Stimulated activated CD8-positive, alpha-beta memory T cell treated with anti-CD3 and anti-CD28 coated beads, Interleukin-15, amount 100 ng/mL, for 1 hour (primary cell): Measurements from ENCODE around the gene NKX1-1.

Source experiments
- DNase-seq: peaks from one replicate; pipeline ENCODE4 v3.0.0-alpha.2; 2020; ENCODE audit warnings: low read depth

The NKX1-1 gene

GRCh38 chr4:1385373-1386340 lies 20.6 kb downstream of the NKX1-1 start:
- DNase-seq: no peak

DNA sequence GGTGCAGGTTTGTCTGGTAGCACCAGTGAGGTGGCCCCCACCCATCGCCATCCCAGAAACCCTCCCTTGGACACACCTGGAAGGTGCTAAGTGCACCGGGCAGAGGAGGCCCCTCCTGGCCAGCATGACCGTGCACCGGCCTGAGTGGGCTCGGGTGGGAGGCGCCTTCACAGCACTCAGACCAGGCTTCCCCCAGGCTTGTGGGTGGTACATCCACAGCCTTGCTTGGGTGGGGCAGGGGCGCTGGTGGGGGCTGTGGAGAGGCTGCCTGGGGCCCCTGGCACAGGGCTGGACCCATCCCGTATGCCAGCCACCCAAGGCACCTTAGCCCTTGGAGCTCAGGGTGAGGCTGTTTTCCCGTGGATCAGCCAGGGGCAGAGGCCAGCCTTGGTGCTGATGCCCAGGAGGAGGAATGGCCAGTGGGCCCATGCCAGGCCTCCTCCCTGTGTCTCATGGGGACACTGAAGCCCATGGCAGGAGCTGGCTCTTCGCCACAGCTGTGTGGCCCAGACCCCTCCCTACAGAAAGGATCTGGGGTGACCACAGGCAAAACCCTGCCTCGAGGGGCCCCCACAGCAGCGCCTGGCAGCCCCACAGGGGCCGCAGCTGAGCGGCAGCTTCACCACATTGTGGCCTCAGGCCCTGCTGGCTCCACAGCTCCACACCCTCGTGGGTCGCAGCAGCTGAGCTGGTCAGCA lies 21.4 kb downstream of the NKX1-1 start:
- no peak for DNase-seq

- no peak for DNase-seq
Observed at GRCh38 chr4:1383728-1384591, 22.3 kb downstream of the NKX1-1 start.

DNA sequence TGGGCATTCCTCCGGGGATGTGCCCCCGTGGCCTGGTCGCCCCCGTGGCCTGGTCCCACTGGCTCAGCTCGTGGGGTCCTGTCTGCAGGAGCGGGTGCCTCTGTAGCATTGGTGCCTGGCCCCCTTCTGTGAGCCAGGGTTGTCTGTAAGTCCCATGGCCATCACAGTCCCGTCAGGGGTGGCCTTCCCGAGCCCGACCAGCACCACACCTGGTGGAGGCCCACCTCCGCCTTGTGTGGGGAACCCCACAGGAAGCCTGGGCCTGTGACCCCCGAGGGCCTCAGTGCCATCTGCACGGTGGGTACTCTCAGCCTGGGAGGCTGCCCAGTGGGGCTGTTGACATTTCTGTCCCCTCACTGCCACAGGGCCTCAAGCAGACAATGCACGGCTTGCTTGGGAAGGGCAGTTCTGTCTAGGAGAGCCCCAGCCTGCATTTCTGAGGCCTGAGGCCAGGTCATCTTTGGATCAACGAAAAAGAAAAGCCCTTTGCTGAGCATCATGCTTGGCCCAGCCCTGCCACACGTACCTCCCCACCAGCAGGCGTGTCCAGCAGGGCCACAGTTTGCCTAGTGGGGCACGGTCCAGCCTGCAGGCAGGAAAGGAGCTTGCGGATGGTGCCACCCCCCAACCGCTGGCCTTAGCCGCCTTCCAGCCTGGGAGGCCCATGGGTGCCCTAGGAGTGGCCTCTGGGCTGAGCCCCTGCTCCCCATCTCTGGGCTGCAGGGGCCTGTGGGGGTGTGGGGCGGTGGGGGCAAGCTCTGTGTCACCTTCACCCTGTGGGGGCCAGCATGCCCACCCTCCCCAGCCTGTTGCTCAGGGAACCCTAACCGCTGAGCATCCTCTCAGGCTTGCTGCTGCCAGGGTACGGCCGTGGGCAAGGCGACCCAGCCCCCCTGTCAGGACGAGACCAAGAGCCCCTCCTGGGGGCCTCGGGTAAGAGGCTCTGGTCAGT lies 23.2 kb downstream of the NKX1-1 start:
- no peak for DNase-seq

GRCh38 chr4:1381944-1382541 lies 24.2 kb downstream of the NKX1-1 start:
- DNase-seq: no peak

DNA sequence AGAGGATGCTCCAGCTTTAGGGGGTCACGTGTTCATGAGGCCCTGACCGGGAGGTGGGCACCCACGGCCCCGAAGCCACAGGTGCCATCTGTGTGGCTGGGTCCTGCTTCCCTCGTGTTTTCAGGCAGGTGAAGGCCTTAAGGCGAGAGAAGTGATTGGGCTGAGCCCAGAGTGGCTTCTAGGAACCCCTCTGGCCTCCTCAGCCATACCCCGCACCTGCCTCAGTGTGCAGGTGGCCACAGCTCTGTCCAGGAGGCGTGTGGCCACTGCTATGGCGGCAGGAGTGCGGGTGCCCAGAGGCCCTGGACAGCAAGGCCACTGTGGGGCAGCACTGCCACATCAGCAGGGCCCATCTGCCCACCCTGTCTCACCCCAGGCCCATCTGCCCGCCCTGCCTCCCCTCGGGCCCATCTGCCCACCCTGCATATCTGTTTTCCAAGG lies 25.0 kb downstream of the NKX1-1 start:
- DNase-seq: no peak

- no peak for DNase-seq
Observed at GRCh38 chr4:1380368-1381151, 25.7 kb downstream of the NKX1-1 start.

DNA sequence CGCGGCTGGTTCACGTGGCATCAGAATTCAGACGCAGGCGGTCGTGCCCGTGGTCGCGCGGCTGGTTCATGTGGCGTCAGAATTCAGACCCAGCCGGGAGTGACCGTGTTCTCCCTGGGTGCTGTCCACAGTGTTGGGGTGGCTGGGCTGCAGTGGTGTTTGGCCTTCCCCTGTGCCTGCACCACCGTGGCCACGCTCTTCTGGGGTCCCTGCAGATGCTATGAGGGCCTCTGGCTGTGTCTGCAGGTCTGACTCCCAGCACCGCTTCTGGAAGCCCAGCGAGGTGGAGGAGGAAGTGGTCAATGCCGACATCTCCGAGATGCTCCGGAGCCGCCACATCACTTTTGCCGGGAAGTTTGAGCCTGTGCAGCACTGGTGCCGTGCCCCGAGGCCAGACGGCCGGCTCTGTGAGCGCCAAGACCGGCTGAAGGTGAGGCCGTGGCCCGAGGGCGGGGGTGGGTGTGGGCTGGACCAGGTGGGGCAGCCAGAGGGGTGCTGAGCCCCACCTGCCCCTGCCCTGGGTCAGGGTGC lies 26.4 kb downstream of the NKX1-1 start:
- no peak for DNase-seq

DNA sequence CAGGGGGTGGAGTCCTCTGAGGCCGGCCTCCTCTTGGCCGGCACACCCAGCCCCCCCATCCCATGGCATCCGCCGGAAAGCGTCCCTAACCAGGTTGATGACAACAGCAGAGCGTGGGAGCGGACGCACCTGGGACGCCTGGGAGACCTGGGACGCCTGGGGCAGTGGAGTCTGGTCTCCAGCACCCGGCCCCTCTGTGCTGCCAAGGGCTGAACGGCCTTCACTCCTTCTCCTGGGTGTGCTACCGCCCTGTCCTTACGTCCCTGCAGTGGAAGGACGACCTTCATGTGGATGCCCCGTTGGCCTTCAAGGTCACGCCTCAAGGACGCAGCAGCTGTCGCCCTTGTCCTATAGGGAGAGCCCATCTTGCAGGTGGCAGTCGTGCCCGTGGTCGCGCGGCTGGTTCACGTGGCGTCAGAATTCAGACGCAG lies 26.9 kb downstream of the NKX1-1 start:
- DNase-seq: no peak

DNA sequence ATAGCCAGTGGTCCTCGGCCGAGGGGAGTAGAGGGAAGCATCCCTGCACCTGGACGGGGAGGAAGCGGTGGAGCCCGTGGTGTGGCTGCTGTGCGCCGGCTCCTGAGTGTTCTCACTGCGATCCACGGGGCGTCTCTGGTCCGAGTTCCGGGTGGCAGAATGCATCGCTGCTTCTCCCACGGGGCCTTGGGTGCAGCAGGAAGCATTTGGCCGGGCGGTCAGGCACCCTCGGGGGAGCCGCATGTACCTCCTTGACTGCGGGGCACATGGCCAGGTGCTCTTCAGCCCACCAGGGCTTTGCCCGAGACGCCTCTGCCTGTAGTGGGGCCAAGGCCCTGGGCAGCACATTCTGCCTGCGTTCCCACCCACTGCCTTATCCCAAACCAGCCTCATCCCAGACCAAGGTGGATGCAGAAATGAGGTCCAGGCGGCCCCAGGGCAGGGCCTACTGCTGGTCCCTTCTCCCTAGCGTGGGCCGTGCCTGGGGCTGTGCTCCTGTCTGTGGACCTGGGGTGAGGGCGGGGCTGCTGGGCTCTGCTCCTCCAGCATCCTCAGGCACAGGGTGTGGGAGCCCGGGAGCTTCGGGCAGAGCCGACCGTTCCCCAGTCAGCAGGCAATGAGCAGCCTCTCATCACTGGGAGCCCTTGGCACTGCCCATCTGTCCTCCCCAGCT lies 27.5 kb downstream of the NKX1-1 start:
- DNase-seq: no peak

- DNase-seq: no peak
Observed at GRCh38 chr4:1377606-1378261, 28.5 kb downstream of the NKX1-1 start.

- DNase-seq: no peak
Observed at GRCh38 chr4:1376841-1377605, 29.2 kb downstream of the NKX1-1 start.

- no peak for DNase-seq
Observed at GRCh38 chr4:1376391-1376840, 29.8 kb downstream of the NKX1-1 start.

GRCh38 chr4:1375761-1376322 lies 30.4 kb downstream of the NKX1-1 start:
- no peak for DNase-seq

DNA sequence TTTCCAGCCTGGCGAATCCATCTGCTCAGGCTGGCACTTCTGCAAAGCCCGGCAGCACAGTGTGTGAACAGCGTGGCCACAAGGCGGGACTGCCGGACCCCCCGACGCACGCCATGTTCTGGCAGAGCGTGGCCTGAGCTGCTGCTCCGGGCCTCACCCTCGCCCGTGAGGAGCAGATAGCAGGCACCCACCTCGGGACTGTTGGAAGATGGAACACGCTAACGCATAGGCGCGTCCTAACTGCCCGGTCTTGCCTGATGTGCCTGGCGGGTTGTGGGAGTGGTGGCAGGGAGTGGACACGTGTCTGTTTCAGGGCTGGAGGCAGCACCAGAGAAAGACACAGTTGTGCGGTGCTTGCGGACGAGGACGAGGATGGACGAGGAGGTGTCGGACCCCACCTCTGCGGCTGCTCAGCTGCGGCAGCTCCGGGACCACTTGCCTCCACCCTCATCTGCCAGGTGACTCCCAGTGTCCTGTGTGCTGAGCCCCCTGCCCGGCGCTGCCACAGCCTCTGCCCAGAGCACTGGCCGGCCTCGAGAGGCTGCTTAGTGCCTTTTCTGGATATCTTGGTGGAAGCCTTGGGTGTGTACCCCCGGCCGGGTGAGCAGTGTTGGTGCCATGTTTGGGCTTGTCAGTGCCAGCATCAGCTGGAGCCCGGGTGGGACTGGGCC lies 31.1 kb downstream of the NKX1-1 start:
- no peak for DNase-seq

DNA sequence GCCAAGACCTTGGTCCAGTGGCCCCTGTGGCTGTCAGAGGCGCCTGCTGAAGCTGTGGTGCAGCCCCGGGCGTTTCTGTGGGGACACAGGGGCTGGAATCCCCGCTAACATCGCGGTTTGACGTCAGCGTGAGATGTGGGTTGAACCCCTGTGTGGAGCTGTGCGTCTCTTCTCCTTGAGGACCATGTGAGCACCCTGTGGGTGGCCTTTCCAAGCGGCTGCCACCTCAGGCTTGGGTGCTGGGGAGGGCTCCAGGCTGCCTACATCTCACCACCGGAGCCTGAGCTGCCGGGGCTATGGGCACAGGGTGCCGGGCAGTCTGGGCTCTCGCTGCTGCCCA lies 31.6 kb downstream of the NKX1-1 start:
- DNase-seq: no peak
